ENCODE results near the gene CPXM1.

CPXM1 gene

GRCh38 chr20:2749951-2750490 is 50.4 kb downstream of the CPXM1 start:
- no peak for DNase-seq (ENCODE audit: low read depth, low spot score)

GRCh38 chr20:2749343-2749950 is 51.0 kb downstream of the CPXM1 start:
- no peak for DNase-seq (ENCODE audit: low read depth, low spot score)

- no peak for DNase-seq (ENCODE audit: low read depth, low spot score)
Measured at GRCh38 chr20:2748551-2749342, 51.7 kb downstream of the CPXM1 start.

GRCh38 chr20:2747676-2748235 is 52.7 kb downstream of the CPXM1 start:
- DNase-seq (ENCODE audit: low read depth, low spot score): no peak

- no peak for DNase-seq (ENCODE audit: low read depth, low spot score)
Measured at GRCh38 chr20:2746636-2747265, 53.7 kb downstream of the CPXM1 start.

- DNase-seq (ENCODE audit: low read depth, low spot score): no peak
Measured at GRCh38 chr20:2745936-2746635, 54.3 kb downstream of the CPXM1 start.

GRCh38 chr20:2745060-2745910 is 55.1 kb downstream of the CPXM1 start:
- no peak for DNase-seq (ENCODE audit: low read depth, low spot score)

Data from astrocyte of the hippocampus (primary cell).